Prostate gland (tissue), 2 donors: ENCODE measurements around the gene MASP1.

Experiments used
- POLR2A ChIP-seq: fragments of 450-650 bp; IDR thresholded peaks from one replicate; pipeline ENCODE4 v1.6.1; 2016; ENCODE audit warnings: antibody characterized with exemption, mild to moderate bottlenecking
- POLR2AphosphoS5 ChIP-seq: sonication (generic); formaldehyde crosslinking; IDR thresholded peaks from one replicate; pipeline ENCODE4 v1.6.1; 2017; ENCODE audit warnings: antibody characterized with exemption
- TF ChIP-seq, protein P1 (sequence below), 4 experiments: fragments of 200-600 bp in 2 of 4; fragments of 450-650 bp in 2 of 4; sonication (generic) in 2 of 4; IDR thresholded peaks; 1 replicate in 3 of 4; 2 replicates in 1 of 4; pipeline ENCODE4 v1.5.1; 2016 to 2019; ENCODE audit warnings: antibody characterized with exemption in 4 of 4, mild to moderate bottlenecking in 2 of 4, moderate library complexity in 2 of 4

DNA sequence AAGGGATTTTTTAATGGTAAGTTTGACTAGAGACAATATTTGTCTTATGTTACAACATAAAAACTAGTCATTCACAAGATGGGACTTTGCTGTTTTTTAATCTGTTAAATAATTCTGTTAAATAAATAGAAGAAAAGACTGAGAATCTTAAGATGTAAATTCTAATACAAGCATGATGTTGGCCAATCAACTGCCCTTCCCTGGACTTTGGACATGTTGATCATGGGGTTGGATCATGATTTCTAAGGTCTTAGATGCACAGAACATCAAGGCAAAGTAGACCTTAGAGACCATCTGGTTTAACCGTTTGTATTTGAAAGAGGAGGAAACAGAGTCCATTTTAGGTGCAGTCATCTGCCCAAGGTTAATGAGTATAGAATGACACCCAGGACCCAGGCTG, 10.9 kb downstream of the MASP1 start:
- TF ChIP-seq, protein P1, sequence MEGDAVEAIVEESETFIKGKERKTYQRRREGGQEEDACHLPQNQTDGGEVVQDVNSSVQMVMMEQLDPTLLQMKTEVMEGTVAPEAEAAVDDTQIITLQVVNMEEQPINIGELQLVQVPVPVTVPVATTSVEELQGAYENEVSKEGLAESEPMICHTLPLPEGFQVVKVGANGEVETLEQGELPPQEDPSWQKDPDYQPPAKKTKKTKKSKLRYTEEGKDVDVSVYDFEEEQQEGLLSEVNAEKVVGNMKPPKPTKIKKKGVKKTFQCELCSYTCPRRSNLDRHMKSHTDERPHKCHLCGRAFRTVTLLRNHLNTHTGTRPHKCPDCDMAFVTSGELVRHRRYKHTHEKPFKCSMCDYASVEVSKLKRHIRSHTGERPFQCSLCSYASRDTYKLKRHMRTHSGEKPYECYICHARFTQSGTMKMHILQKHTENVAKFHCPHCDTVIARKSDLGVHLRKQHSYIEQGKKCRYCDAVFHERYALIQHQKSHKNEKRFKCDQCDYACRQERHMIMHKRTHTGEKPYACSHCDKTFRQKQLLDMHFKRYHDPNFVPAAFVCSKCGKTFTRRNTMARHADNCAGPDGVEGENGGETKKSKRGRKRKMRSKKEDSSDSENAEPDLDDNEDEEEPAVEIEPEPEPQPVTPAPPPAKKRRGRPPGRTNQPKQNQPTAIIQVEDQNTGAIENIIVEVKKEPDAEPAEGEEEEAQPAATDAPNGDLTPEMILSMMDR (IDR thresholded peaks at IDR 0.05) = no peak
- TF ChIP-seq POLR2AphosphoS5 = no peak
- no peak for TF ChIP-seq POLR2A
